CD14-positive monocyte (primary cell): ENCODE data around the gene CNOT4. TPM values are rescaled to one million over a fixed set of nuclear protein-coding genes. Genes with fewer than 3 reads are reported as not detected.

Source experiments
- DNase-seq, 3 donors: peaks; one replicate each; pipeline ENCODE4 v3.0.0-alpha.2; 2011 to 2022
- H2AFZ ChIP-seq: 2 replicates; pipeline ENCODE4 v1.6.0; 2012; ENCODE audit warnings: mild to moderate bottlenecking, low read depth, low read length, inconsistent platforms; ENCODE audit not compliant: insufficient read depth, poor library complexity, severe bottlenecking
- H3K27ac ChIP-seq, 2 donors: 1 replicate in 1 of 2; 2 replicates in 1 of 2; pipeline ENCODE4 v1.5.1; 2012 to 2013; ENCODE audit warnings: low read length in 2 of 2, control low read depth in 1 of 2, inconsistent platforms in 1 of 2, low read depth in 1 of 2, mild to moderate bottlenecking in 1 of 2
- H3K27me3 ChIP-seq, 2 donors: one replicate each; pipeline versions ENCODE4 v1.6.0 to v1.6.1; 2011 to 2013; ENCODE audit warnings: low read length in 2 of 2; ENCODE audit not compliant: control insufficient read depth in 2 of 2, insufficient read depth in 2 of 2
- H3K36me3 ChIP-seq, 2 donors: replicated peaks in 1 of 2; 1 replicate in 1 of 2; 2 replicates in 1 of 2; pipeline versions ENCODE4 v1.5.1 to v1.6.1; 2012 to 2013; ENCODE audit warnings: low read length in 2 of 2, control low read depth in 1 of 2, inconsistent platforms in 1 of 2, mild to moderate bottlenecking in 1 of 2; ENCODE audit not compliant: insufficient read depth in 2 of 2, control insufficient read depth in 1 of 2
- H3K4me1 ChIP-seq, 2 donors: 1 replicate in 1 of 2; 2 replicates in 1 of 2; pipeline versions ENCODE4 v1.5.1 to v1.6.1; 2012 to 2013; ENCODE audit warnings: low read length in 2 of 2, control low read depth in 1 of 2, inconsistent platforms in 1 of 2, mild to moderate bottlenecking in 1 of 2, moderate library complexity in 1 of 2; ENCODE audit not compliant: insufficient read depth in 2 of 2, control insufficient read depth in 1 of 2
- H3K4me2 ChIP-seq: replicated peaks from 2 replicates; pipeline ENCODE3; 2012; ENCODE audit warnings: low read length, moderate library complexity, mild to moderate bottlenecking; ENCODE audit not compliant: poor library complexity, severe bottlenecking; ENCODE audit errors: extremely low read depth
- H3K4me3 ChIP-seq, 3 experiments: fragments of 200-600 bp in 1 of 3; sonication (generic) in 1 of 3; replicated peaks in 1 of 3; 1 replicate in 2 of 3; 2 replicates in 1 of 3; pipeline ENCODE4 v1.5.1; 2011 to 2013; ENCODE audit warnings: low read length in 3 of 3, mild to moderate bottlenecking in 3 of 3, control low read depth in 2 of 3, low read depth in 2 of 3, inconsistent platforms in 1 of 3, moderate library complexity in 1 of 3
- H3K79me2 ChIP-seq: 2 replicates; pipeline ENCODE4 v1.6.0; 2012; ENCODE audit warnings: mild to moderate bottlenecking, control low read depth, inconsistent platforms, low read length, moderate library complexity; ENCODE audit not compliant: insufficient read depth
- H3K9ac ChIP-seq: 2 replicates; pipeline ENCODE4 v1.6.0; 2017; ENCODE audit warnings: low read length, mild to moderate bottlenecking; ENCODE audit not compliant: insufficient read depth, poor library complexity, severe bottlenecking
- H3K9me3 ChIP-seq, 2 donors: replicated peaks in 1 of 2; 1 replicate in 1 of 2; 2 replicates in 1 of 2; pipeline versions ENCODE4 v1.5.1 to v1.6.1; 2012 to 2013; ENCODE audit warnings: low read length in 2 of 2, control low read depth in 1 of 2; ENCODE audit not compliant: control insufficient read depth in 1 of 2, insufficient read depth in 1 of 2
- H4K20me1 ChIP-seq: 2 replicates; pipeline ENCODE4 v1.6.0; 2012; ENCODE audit warnings: mild to moderate bottlenecking, low read length, control low read depth, moderate library complexity; ENCODE audit not compliant: insufficient read depth
- H3K27ac Mint-ChIP-seq, 7 donors: one replicate each; pipeline ENCODE4 v1.8.0; 2020; ENCODE audit warnings: mild to moderate bottlenecking in 7 of 7, mixed read lengths in 7 of 7, moderate library complexity in 6 of 7, inconsistent platforms in 2 of 7
- H3K27me3 Mint-ChIP-seq, 3 donors: one replicate each; pipeline ENCODE4 v1.8.0; 2021 to 2022; ENCODE audit warnings: low read depth in 3 of 3, mild to moderate bottlenecking in 3 of 3, mixed read lengths in 3 of 3, moderate library complexity in 3 of 3, inconsistent platforms in 1 of 3
- H3K36me3 Mint-ChIP-seq, 2 donors: one replicate each; pipeline ENCODE4 v1.8.0; 2020; ENCODE audit warnings: mixed read lengths in 2 of 2, inconsistent platforms in 1 of 2, mild to moderate bottlenecking in 1 of 2
- H3K4me1 Mint-ChIP-seq: one replicate; pipeline ENCODE4 v1.8.0; 2020; ENCODE audit warnings: mild to moderate bottlenecking, mixed read lengths
- H3K4me3 Mint-ChIP-seq, 2 donors: one replicate each; pipeline ENCODE4 v1.8.0; 2020; ENCODE audit warnings: mild to moderate bottlenecking in 2 of 2, mixed read lengths in 2 of 2, moderate library complexity in 1 of 2
- H3K9me3 Mint-ChIP-seq, 7 donors: one replicate each; pipeline ENCODE4 v1.8.0; 2020 to 2022; ENCODE audit warnings: mixed read lengths in 7 of 7, mild to moderate bottlenecking in 6 of 7, moderate library complexity in 6 of 7, inconsistent platforms in 2 of 7
- CTCF ChIP-seq: fragments of 200-600 bp; IDR thresholded peaks from one replicate; pipeline ENCODE4 v1.8.0; 2022; ENCODE audit warnings: antibody characterized with exemption, mild to moderate bottlenecking
- WGBS: methylation state at CpG from one replicate; pipeline ENCODE4 v1.1.5; 2013; ENCODE audit warnings: missing lambda C conversion rate; ENCODE audit not compliant: insufficient coverage; 5-methylcytosine and 5-hydroxymethylcytosine counted together
- intact Hi-C, 2 donors: fragments of 100-400 bp; cut with micrococcal nuclease; formaldehyde crosslinking; loops; one replicate each; pipeline versions ENCODE4 v1.15.0 to v1.15.1; 2023
- polyA plus RNA-seq, 3 donors: library from polyadenylated mRNA; depleted of rRNA in 1 of 3; unstranded in 2 of 3; stranded (reverse) in 1 of 3; fragments of 300-500 nt in 2 of 3; fragments of >200 nt in 1 of 3; fragmentation: Illumina TruSeq in 2 of 3; gene quantifications; 1 replicate in 2 of 3; 2 replicates in 1 of 3; pipeline ENCODE4 v1.2.3, GENCODE V29; 2012 to 2021

The CNOT4 gene
- polyA plus RNA-seq, 3 donors = 4.3 to 7.9 (median 6.3) TPM

GRCh38 chr7:135553346-135553745, 43.4 kb upstream of the CNOT4 start:
- peak overlapping the region; percentile 14 for H2AFZ ChIP-seq
- H3K79me2 ChIP-seq = peaks cover 7% of the 10 kb centered on the region
- no peaks in the 10 kb centered on the region for H3K9me3 Mint-ChIP-seq
- H3K4me3 Mint-ChIP-seq = no peak overlapping the region
- peaks cover 2 to 11% of the 10 kb centered on the region in 2 donors for H3K4me1 ChIP-seq
- no peak for TF ChIP-seq CTCF
- WGBS = 83% methylated on average over 2 of the region's 3 CpGs
- H3K36me3 ChIP-seq = no peaks in the 10 kb centered on the region
- H3K9ac ChIP-seq = no peak overlapping the region
- no peaks in the 10 kb centered on the region for H3K9me3 ChIP-seq
- H3K4me1 Mint-ChIP-seq = peaks cover 12% of the 10 kb centered on the region
- peak overlapping the region in 3 of 7 donors; percentile 4 to 12 (median 9) for H3K27ac Mint-ChIP-seq
- no peak overlapping the region for H3K27ac ChIP-seq
- H3K4me2 ChIP-seq = no peak overlapping the region
- no peaks in the 10 kb centered on the region for H3K36me3 Mint-ChIP-seq
- intact Hi-C loops = no loop called here
- peak; percentile 5 to 45 (median 10) for DNase-seq
- H3K4me3 ChIP-seq = no peak overlapping the region
- peaks cover 0 to 2% (median under 1%) of the 10 kb centered on the region in 3 donors for H3K27me3 Mint-ChIP-seq
- no peaks in the 10 kb centered on the region for H3K27me3 ChIP-seq
- H4K20me1 ChIP-seq = no peaks in the 10 kb centered on the region

DNA sequence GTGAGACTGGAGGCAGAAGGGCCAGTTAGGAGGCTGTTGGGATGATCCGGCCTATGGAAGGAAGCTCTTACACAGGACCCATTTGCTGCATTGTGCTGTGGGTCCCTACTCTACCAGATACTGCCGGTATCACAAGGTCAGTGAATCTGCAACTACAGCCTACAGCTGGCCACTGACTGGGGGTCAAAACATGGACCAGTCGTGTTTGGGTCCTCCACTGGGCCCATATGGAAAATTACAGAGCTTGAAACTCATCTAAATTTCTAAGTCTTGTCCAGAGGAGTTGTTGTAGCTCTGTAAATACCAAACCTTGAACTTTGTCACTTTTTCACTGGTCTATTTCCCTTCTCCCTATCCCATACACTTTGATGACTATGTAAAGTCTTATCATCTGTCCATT, 42.2 kb upstream of the CNOT4 start:
- Histone ChIP-seq H3K79me2 (no peaks in the 10 kb centered on the region), H3K4me3 (no peak overlapping the region), H3K4me2 (no peak overlapping the region), H3K9ac (no peak overlapping the region), H3K27me3 (no peaks in the 10 kb centered on the region), H3K9me3 (no peaks in the 10 kb centered on the region), H3K27ac (no peak overlapping the region), H3K36me3 (no peaks in the 10 kb centered on the region), H3K4me1 (peaks cover 0 to 7% of the 10 kb centered on the region in 2 donors), H2AFZ (no peak overlapping the region), H4K20me1 (no peaks in the 10 kb centered on the region)
- peaks cover 0 to 4% (median 3%) of the 10 kb centered on the region in 3 donors for H3K27me3 Mint-ChIP-seq
- intact Hi-C loops = no loop called here
- TF ChIP-seq CTCF = no peak
- peaks cover 12% of the 10 kb centered on the region for H3K4me1 Mint-ChIP-seq
- no peaks in the 10 kb centered on the region for H3K9me3 Mint-ChIP-seq
- 89% methylated on average over 3 of the region's 3 CpGs for WGBS
- no peak for DNase-seq
- no peaks in the 10 kb centered on the region for H3K36me3 Mint-ChIP-seq
- no peak overlapping the region for H3K27ac Mint-ChIP-seq
- H3K4me3 Mint-ChIP-seq = no peak overlapping the region
